Suprapubic skin (tissue), 3 donors: ENCODE results near the gene LRP1-AS.

Experiments
- POLR2AphosphoS5 ChIP-seq, 3 donors: sonication (generic); formaldehyde crosslinking; IDR thresholded peaks; one replicate each; pipeline ENCODE4 v1.6.1; 2017; ENCODE audit warnings: antibody characterized with exemption in 3 of 3
- TF ChIP-seq, protein P1 (sequence below), 2 donors: fragments of 200-600 bp in 1 of 2; fragments of 450-650 bp in 1 of 2; sonication (generic) in 1 of 2; IDR thresholded peaks; one replicate each; pipeline ENCODE4 v1.5.1; 2016 to 2019; ENCODE audit warnings: antibody characterized with exemption in 2 of 2, mild to moderate bottlenecking in 1 of 2, moderate library complexity in 1 of 2

DNA sequence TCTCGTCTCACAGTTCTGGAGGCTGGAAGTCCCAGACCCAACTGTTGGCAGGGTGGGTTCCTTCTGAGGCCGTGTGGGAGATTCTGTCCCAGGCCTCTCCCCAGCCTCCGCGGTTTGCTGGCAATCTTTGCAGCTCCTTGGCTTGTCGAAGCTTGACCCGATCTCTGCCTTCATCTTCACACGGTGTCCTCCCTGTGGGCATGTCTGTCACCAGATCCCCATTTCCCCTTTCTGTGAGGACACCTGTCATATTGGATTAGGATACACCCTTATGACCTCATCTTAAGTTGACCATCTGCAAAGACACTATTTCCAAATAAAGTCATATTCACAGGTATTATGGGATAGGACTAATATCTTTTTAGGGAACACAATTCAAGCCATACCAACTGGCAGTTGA, 22.6 kb upstream of the LRP1-AS start:
- TF ChIP-seq POLR2AphosphoS5 (IDR thresholded peaks at IDR 0.05) = no peak
- TF ChIP-seq, protein P1, sequence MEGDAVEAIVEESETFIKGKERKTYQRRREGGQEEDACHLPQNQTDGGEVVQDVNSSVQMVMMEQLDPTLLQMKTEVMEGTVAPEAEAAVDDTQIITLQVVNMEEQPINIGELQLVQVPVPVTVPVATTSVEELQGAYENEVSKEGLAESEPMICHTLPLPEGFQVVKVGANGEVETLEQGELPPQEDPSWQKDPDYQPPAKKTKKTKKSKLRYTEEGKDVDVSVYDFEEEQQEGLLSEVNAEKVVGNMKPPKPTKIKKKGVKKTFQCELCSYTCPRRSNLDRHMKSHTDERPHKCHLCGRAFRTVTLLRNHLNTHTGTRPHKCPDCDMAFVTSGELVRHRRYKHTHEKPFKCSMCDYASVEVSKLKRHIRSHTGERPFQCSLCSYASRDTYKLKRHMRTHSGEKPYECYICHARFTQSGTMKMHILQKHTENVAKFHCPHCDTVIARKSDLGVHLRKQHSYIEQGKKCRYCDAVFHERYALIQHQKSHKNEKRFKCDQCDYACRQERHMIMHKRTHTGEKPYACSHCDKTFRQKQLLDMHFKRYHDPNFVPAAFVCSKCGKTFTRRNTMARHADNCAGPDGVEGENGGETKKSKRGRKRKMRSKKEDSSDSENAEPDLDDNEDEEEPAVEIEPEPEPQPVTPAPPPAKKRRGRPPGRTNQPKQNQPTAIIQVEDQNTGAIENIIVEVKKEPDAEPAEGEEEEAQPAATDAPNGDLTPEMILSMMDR (IDR thresholded peaks at IDR 0.05) = no peak
